GM06990 (cell line): ENCODE data around the gene HIF1A.
"Not testable (repeated sequence)": the region's sequence is repeated elsewhere in the genome, so short reads cannot be mapped to it uniquely, and the experiment has no call there.

Experiments
- DNase-seq: peaks from one replicate; pipeline ENCODE4 v3.0.0-alpha.2; 2011; ENCODE audit not compliant: insufficient read length; ENCODE audit errors: extremely low read depth
- H3K27me3 ChIP-seq: replicated peaks from 2 replicates; pipeline ENCODE4 v1.6.0; 2011; ENCODE audit warnings: low read length; ENCODE audit not compliant: control insufficient read depth, insufficient read depth
- H3K36me3 ChIP-seq: 2 replicates; pipeline ENCODE4 v1.5.1; 2011; ENCODE audit warnings: low read length; ENCODE audit not compliant: control insufficient read depth, insufficient read depth
- H3K4me3 ChIP-seq: replicated peaks from 2 replicates; pipeline ENCODE4 v1.5.1; 2011; ENCODE audit warnings: low read depth, mild to moderate bottlenecking, control low read depth, low read length
- CTCF ChIP-seq: IDR thresholded peaks from 2 replicates; pipeline ENCODE4 v1.5.1; 2011; ENCODE audit warnings: low read length, control low read depth, mild to moderate bottlenecking, inconsistent platforms; ENCODE audit not compliant: insufficient read depth, poor library complexity, severe bottlenecking

HIF1A gene

DNA sequence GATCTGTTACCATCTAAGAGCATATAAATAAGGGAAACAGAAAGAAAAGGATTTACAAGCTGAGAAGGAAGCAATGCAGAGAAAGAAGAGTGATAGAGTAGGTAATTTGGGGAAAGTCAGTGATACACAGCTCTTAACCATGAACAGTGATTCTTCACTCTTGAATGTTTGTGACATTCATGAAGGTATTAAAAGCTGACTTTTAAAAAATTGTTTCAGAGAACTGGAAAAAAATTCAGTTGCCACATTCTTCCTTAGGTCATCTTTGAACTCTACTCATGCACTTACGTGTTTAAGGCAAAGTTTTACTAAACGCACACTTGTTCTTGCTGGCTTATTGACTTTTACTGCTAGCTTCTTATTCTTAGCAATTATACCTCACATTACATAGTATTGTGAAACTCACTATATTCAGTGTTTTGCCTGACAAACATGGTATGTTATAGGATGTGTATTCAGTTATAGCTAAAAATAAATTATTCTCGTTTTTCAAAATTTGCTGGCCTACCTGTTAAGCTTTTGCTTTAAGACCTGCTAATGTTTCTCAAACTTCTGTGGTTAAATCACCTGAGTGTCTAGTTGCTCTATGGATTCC is 10.9 kb downstream of the HIF1A start:
- no peak for DNase-seq
- no peak overlapping the region for H3K4me3 ChIP-seq
- TF ChIP-seq CTCF: no peak
- no peaks in the 10 kb centered on the region for H3K36me3 ChIP-seq
- H3K27me3 ChIP-seq: no peaks in the 10 kb centered on the region

DNA sequence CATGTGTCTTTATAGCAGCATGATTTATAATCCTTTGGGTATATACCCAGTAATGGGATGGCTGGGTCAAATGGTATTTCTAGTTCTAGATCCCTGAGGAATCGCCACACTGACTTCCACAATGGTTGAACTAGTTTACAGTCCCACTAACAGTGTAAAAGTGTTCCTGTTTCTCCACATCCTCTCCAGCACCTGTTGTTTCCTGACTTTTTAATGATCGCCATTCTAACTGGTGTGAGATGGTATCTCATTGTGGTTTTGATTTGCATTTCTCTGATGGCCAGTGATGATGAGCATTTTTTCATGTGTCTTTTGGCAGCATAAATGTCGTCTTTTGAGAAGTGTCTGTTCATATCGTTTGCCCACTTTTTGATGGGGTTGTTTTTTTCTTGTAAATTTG is 12.5 kb downstream of the HIF1A start:
- not testable (repeated sequence) for DNase-seq, H3K27me3 ChIP-seq, H3K36me3 ChIP-seq, H3K4me3 ChIP-seq

DNA sequence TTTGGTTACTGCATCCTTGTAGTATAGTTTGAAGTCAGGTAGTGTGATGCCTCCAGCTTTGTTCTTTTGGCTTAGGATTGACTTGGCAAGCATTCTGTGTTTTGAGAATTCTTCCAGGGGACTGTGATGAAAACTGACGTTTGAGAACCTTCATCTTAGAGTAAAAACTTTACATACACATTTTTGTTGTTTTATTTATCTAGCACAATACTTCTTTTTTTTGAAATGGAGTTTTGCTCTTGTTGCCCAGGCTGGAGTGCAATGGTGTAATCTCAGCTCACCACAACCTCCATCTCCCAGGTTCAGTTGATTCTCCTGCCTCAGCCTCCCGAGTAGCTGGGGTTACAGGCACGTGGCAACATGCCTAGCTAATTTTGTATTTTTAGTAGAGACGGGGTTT is 13.4 kb downstream of the HIF1A start:
- H3K4me3 ChIP-seq, H3K27me3 ChIP-seq, H3K36me3 ChIP-seq, DNase-seq: not testable (repeated sequence)

DNA sequence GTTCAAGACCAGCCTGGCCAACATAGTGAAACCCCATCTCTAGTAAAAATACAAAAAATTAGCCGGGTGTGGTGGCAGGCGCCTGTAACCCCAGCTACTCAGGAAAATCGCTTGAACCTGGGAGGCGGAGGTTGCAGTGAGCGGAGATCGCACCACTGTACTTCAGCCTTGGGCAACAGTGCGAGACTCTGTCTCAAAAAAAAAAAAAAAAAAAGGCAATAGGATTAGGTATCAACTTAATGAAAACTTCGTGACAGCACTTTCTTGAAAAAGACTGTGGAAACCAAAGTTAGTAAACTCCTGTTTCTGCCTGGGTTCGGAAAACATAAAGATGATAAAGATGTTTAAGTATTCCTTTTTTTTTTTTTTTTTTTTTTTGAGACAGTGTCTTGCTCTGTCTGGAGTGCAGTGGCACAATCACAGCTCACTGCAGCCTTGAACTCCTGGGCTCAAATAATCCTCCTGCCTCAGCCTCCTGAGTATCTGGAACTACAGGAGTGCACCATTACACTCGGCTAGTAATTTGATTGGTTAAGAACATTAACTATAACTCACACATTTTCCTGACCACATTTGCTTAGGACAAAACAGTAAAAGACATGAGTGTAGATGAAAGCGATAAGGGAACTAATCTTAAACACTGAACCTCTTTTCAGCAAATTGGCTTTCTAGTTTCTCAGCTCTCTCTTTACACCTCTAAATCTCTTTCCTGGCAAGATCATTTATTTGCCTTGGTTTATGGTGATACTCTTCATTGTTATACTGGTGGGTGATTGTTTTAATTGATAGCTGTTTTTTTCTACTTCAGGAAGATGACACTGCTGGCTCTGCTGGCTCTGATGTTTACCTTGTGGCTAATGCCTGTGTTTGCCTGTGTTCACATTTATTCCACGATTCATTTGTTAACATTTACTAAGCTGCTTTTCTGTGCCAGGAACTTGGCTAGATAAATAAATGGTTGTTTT is 15.8 kb downstream of the HIF1A start:
- no peak for TF ChIP-seq CTCF
- no peak overlapping the region for H3K4me3 ChIP-seq
- no peaks in the 10 kb centered on the region for H3K36me3 ChIP-seq
- DNase-seq: no peak
- no peaks in the 10 kb centered on the region for H3K27me3 ChIP-seq

DNA sequence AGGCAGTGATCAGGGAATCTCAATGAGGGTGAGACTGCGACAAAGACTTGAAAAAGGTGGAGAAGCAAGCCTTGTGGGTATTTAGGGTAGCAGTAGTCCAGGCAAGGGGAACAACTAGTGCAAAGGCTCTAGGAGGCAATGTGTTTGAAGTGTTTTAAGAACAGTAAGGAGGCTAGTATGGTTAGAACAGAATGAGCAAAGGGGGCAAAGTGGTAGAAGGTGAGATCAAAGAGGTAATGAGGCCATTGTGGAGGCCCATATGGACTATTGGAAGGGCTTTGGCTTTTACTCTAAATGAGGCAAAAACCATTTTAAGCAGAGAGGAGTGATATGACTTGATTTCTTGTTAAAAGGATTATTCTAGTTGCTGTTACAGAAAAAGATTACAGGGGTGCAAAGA is 16.8 kb downstream of the HIF1A start:
- TF ChIP-seq CTCF: no peak
- Histone ChIP-seq H3K27me3 (no peaks in the 10 kb centered on the region), H3K36me3 (no peaks in the 10 kb centered on the region), H3K4me3 (no peak overlapping the region)
- DNase-seq: no peak

- H3K27me3 ChIP-seq: no peaks in the 10 kb centered on the region
- no peak for TF ChIP-seq CTCF
- DNase-seq: no peak
- no peaks in the 10 kb centered on the region for H3K36me3 ChIP-seq
- H3K4me3 ChIP-seq: no peak overlapping the region
Observed at GRCh38 chr14:61713724-61714437, 18.6 kb downstream of the HIF1A start.
